ENCODE data around the gene DNAH9. TPM values are rescaled to one million over a fixed set of nuclear protein-coding genes. Genes with fewer than 3 reads are reported as not detected.
A peak's percentile ranks its signal among the peaks of the same experiment; 100 is the strongest.

The DNAH9 gene
- total RNA-seq, 1 experiment from 2014 or later: 0.22 TPM

DNA sequence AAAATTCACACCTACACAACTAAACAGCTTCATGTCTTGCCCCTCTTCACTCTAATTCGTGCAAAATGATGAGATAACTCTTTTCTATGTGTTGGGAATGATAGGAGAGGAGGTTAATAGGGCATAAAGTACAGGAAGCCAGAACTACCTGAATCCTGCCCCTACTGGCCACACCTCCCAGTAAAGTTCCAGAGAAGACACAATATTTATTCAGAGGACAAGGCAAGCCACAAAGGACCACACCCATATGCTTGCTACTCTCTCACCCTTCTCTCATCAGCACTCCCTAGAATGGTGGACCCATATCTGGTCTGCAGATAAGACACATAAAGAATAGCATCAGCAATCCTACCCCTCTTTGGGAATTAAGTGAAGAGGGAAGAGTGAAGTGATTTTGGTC, 324.4 kb downstream of the DNAH9 start:
- Histone ChIP-seq H3K23ac (ENCODE audit: insufficient read length, low read depth, low read length) (no peak overlapping the region), H3K9ac (ENCODE audit: extremely low read depth, insufficient read length, low read length) (no peak overlapping the region), H4K5ac (ENCODE audit: insufficient read length, low read depth, low read length) (no peak overlapping the region), H3K4ac (ENCODE audit: low read depth, low read length) (no peak overlapping the region), H2BK20ac (ENCODE audit: low read depth, low read length, poor library complexity, severe bottlenecking) (no peak overlapping the region), H3K27me3 (ENCODE audit: insufficient read depth, low read length) (no peaks in the 10 kb centered on the region), H3K23me2 (ENCODE audit: insufficient read length, low read depth, low read length, poor library complexity, severe bottlenecking) (no peaks in the 10 kb centered on the region), H3K79me1 (ENCODE audit: insufficient read depth, low read depth, low read length, poor library complexity, severe bottlenecking) (no peaks in the 10 kb centered on the region), H2BK12ac (ENCODE audit: insufficient read length, low read depth, low read length) (no peak overlapping the region), H4K20me1 (ENCODE audit: control insufficient read depth, insufficient read depth, insufficient read length) (no peaks in the 10 kb centered on the region), H2BK5ac (ENCODE audit: insufficient read length, low read length) (no peak overlapping the region), H4K91ac (ENCODE audit: insufficient read length, low read depth, low read length) (no peak overlapping the region), H2BK15ac (ENCODE audit: low read depth, low read length) (no peak overlapping the region), H3K14ac (ENCODE audit: insufficient read depth, low read length) (no peak overlapping the region), H2AFZ (ENCODE audit: low read length) (no peak overlapping the region), H3K27ac (ENCODE audit: insufficient read length, low read depth, low read length) (no peak overlapping the region), H3K56ac (ENCODE audit: insufficient read length, low read depth, low read length) (no peak overlapping the region), H3K9me3 (ENCODE audit: control insufficient read depth, low read depth, low read length) (no peaks in the 10 kb centered on the region), H3K18ac (ENCODE audit: insufficient read length, low read depth, low read length) (no peak overlapping the region), H2AK5ac (ENCODE audit: insufficient read length, low read length) (no peak overlapping the region), H3K79me2 (ENCODE audit: insufficient read depth, low read length) (no peaks in the 10 kb centered on the region), H4K8ac (replicated peaks; ENCODE audit: insufficient read length, low read depth, low read length) (no peak overlapping the region), H3T11ph (ENCODE audit: low read length) (no peak overlapping the region), H2BK120ac (ENCODE audit: low read depth, low read length, poor library complexity, severe bottlenecking) (no peak overlapping the region), H3K4me2 (ENCODE audit: insufficient read depth, insufficient read length, low read length) (no peak overlapping the region), H3K4me1 (ENCODE audit: insufficient read depth, low read length) (no peaks in the 10 kb centered on the region; the same call in 1 of the 2 replicates)
- 0 out of 7 replicates have a peak, but pooled peaks cover 0 to 7% (median 0%) of the 10 kb centered on the region in 3 experiments for H3K36me3 Mint-ChIP-seq (ENCODE audit: insufficient read depth in 1 of 3, low read depth in 3 of 3)
- TF ChIP-seq, protein P1, sequence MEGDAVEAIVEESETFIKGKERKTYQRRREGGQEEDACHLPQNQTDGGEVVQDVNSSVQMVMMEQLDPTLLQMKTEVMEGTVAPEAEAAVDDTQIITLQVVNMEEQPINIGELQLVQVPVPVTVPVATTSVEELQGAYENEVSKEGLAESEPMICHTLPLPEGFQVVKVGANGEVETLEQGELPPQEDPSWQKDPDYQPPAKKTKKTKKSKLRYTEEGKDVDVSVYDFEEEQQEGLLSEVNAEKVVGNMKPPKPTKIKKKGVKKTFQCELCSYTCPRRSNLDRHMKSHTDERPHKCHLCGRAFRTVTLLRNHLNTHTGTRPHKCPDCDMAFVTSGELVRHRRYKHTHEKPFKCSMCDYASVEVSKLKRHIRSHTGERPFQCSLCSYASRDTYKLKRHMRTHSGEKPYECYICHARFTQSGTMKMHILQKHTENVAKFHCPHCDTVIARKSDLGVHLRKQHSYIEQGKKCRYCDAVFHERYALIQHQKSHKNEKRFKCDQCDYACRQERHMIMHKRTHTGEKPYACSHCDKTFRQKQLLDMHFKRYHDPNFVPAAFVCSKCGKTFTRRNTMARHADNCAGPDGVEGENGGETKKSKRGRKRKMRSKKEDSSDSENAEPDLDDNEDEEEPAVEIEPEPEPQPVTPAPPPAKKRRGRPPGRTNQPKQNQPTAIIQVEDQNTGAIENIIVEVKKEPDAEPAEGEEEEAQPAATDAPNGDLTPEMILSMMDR (conservative IDR thresholded peaks at IDR 0.05): peak; percentile 28; the same call in 1 of the 3 replicates
- no CpG with 5 or more reads among the region's 1 CpG for WGBS (ENCODE audit: extremely low coverage, insufficient read length, low lambda C conversion rate)
- H3K4me3 Mint-ChIP-seq: no peak overlapping the region
- H3K27ac Mint-ChIP-seq: no peak overlapping the region
- no peak for DNase-seq
- peaks cover 6 to 9% of the 10 kb centered on the region in 2 experiments; a peak in 3 of 4 replicates for H3K4me1 Mint-ChIP-seq
- H3K27me3 Mint-ChIP-seq (ENCODE audit: low read depth): no peaks in the 10 kb centered on the region
- peaks cover 3 to 6% of the 10 kb centered on the region in 2 experiments; a peak in 2 of 5 replicates for H3K9me3 Mint-ChIP-seq
